ENCODE measurements around the gene ATXN3L.

ATXN3L gene

DNA sequence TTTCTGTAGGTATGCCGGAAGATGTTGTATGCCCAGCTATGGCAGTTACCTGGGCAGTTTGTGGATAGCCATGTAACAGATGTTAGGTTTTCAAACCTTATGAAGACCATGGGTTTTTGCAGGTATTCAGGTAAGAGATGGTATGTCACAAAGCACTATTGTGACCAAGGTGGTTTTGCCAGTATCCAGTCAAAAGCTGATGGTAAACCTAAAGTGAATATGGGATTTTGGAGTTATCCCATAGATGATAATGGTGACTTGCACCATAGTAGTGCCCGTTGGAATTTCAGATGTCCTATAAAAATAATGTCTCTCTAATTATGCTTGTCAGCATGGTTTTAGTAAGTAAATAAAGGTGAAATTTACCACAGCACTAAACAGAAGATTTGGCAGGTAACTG is at the start of gene ATXN3L:
Gene ATXN3L (minus strand): TSS at position 101 of the 400 bp plus-strand sequence. CDS start 119 bp downstream, outside the sequence.
- H3K4me1 ChIP-seq: no peaks in the 10 kb centered on the region
- H3K9me3 ChIP-seq (ENCODE audit: control insufficient read depth, low read length): no peaks in the 10 kb centered on the region
- H3K27ac ChIP-seq: no peak within 1 kb of the TSS
- H3K79me2 ChIP-seq: no peaks in the 10 kb centered on the region
- H3K4me3 ChIP-seq (ENCODE audit: low read depth, low read length): no peak within 1 kb of the TSS
- no peak within 1 kb of the TSS for H3K4me2 ChIP-seq (ENCODE audit: low read length)
- no peaks in the 10 kb centered on the region for H3K36me3 ChIP-seq (ENCODE audit: control insufficient read depth, insufficient read depth, low read length)
- H2AFZ ChIP-seq: no peak within 1 kb of the TSS
- H3K27me3 ChIP-seq (ENCODE audit: control insufficient read depth, insufficient read depth, low read length): no peaks in the 10 kb centered on the region
- no peak within 1 kb of the TSS for H3K9ac ChIP-seq
- TF ChIP-seq, protein P1, sequence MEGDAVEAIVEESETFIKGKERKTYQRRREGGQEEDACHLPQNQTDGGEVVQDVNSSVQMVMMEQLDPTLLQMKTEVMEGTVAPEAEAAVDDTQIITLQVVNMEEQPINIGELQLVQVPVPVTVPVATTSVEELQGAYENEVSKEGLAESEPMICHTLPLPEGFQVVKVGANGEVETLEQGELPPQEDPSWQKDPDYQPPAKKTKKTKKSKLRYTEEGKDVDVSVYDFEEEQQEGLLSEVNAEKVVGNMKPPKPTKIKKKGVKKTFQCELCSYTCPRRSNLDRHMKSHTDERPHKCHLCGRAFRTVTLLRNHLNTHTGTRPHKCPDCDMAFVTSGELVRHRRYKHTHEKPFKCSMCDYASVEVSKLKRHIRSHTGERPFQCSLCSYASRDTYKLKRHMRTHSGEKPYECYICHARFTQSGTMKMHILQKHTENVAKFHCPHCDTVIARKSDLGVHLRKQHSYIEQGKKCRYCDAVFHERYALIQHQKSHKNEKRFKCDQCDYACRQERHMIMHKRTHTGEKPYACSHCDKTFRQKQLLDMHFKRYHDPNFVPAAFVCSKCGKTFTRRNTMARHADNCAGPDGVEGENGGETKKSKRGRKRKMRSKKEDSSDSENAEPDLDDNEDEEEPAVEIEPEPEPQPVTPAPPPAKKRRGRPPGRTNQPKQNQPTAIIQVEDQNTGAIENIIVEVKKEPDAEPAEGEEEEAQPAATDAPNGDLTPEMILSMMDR (IDR thresholded peaks at IDR 0.05): no peak

DNA sequence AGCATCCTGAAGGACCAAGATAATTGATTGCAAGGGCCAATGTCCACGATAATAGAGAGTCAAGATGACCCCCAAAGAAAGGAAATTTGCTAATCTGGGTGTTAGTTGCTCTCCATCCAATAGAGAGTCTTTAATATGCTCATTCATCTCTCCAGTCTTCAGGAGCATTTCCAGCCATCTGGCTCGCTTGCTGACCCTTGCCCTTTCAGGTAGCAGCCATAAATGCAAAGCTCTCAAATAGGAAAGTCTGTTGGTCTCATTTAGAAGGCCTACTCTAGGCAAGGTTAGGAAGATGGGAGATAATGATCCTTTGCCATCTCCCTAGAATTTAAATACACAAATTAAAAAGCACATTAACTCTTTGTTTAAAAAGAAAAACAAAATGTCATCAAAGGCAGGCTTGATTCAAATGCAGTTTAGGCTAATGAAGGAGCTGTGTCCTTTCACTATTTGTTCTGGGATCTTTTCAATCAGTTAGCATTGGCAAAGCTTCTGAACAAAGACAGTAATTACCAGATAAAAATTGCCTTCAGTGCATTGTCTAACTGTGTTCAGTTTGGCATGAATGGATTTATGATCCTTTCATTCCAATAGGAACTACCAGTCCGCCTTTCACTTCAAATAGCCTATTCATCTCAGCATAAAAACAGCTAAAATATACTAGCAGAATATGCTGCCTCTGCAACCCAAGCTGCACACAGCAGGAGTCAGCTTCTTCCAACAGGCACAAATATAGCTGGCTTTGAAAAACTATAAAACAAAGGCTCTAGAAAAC is 49.6 kb upstream of the ATXN3L start:
- H3K4me1 ChIP-seq: no peaks in the 10 kb centered on the region
- TF ChIP-seq, protein P1 (IDR thresholded peaks at IDR 0.05): no peak
- H3K9me3 ChIP-seq (ENCODE audit: control insufficient read depth, low read length): no peaks in the 10 kb centered on the region
- no peaks in the 10 kb centered on the region for H3K27me3 ChIP-seq (ENCODE audit: control insufficient read depth, insufficient read depth, low read length)
- H2AFZ ChIP-seq: no peak overlapping the region
- no peak overlapping the region for H3K4me3 ChIP-seq (ENCODE audit: low read depth, low read length)
- H3K79me2 ChIP-seq: no peaks in the 10 kb centered on the region
- no peak overlapping the region for H3K9ac ChIP-seq
- no peaks in the 10 kb centered on the region for H3K36me3 ChIP-seq (ENCODE audit: control insufficient read depth, insufficient read depth, low read length)
- no peak overlapping the region for H3K27ac ChIP-seq
- no peak overlapping the region for H3K4me2 ChIP-seq (ENCODE audit: low read length)

DNA sequence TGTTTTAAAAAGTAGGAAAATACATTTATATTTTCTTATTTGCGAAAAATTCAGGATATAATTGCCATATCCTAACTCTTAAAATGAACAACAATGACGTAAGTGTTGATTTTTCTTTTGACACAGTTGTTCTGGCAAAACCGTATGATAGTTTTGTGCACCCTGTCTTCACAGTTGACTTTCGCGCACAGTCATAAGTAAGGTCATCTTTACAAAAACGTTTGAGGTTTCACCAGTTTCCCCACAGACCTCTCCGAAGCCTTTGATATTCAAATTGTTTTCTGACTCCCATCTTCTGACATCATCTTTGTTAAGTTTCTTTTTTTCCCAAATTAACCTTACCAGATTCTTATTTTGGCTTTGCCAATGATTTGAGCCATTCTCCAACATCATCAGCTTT is 48.1 kb upstream of the ATXN3L start:
- H3K9me3 ChIP-seq (ENCODE audit: control insufficient read depth, low read length): no peaks in the 10 kb centered on the region
- H3K9ac ChIP-seq: no peak overlapping the region
- H3K27ac ChIP-seq: no peak overlapping the region
- H3K36me3 ChIP-seq (ENCODE audit: control insufficient read depth, insufficient read depth, low read length): no peaks in the 10 kb centered on the region
- no peak overlapping the region for H3K4me2 ChIP-seq (ENCODE audit: low read length)
- TF ChIP-seq, protein P1 (IDR thresholded peaks at IDR 0.05): no peak
- H2AFZ ChIP-seq: no peak overlapping the region
- no peaks in the 10 kb centered on the region for H3K27me3 ChIP-seq (ENCODE audit: control insufficient read depth, insufficient read depth, low read length)
- no peak overlapping the region for H3K4me3 ChIP-seq (ENCODE audit: low read depth, low read length)
- H3K4me1 ChIP-seq: no peaks in the 10 kb centered on the region
- no peaks in the 10 kb centered on the region for H3K79me2 ChIP-seq

DNA sequence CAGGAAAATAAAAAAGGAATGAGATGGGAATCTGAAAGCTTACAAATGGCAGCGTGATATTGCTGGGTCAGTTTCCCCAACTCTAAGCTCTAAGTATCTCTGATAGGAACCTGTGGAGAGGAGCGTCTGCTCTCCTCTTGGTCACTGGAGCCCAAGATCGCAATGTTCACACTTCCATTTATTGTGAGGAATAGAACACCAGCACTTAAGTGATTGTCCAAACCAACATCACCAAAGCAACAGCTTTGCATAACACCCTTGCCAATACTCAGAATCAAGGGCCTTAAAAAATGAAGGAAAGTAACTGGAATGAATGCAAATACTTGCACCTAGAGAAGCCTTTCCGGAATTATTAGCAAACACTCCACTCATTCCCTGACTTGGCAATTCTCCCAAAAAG is 46.8 kb upstream of the ATXN3L start:
- no peak overlapping the region for H3K27ac ChIP-seq
- H3K4me1 ChIP-seq: no peaks in the 10 kb centered on the region
- no peaks in the 10 kb centered on the region for H3K27me3 ChIP-seq (ENCODE audit: control insufficient read depth, insufficient read depth, low read length)
- no peak overlapping the region for H3K4me3 ChIP-seq (ENCODE audit: low read depth, low read length)
- no peak overlapping the region for H3K4me2 ChIP-seq (ENCODE audit: low read length)
- TF ChIP-seq, protein P1 (IDR thresholded peaks at IDR 0.05): no peak
- no peak overlapping the region for H2AFZ ChIP-seq
- no peaks in the 10 kb centered on the region for H3K9me3 ChIP-seq (ENCODE audit: control insufficient read depth, low read length)
- no peaks in the 10 kb centered on the region for H3K79me2 ChIP-seq
- H3K36me3 ChIP-seq (ENCODE audit: control insufficient read depth, insufficient read depth, low read length): no peaks in the 10 kb centered on the region
- H3K9ac ChIP-seq: no peak overlapping the region

DNA sequence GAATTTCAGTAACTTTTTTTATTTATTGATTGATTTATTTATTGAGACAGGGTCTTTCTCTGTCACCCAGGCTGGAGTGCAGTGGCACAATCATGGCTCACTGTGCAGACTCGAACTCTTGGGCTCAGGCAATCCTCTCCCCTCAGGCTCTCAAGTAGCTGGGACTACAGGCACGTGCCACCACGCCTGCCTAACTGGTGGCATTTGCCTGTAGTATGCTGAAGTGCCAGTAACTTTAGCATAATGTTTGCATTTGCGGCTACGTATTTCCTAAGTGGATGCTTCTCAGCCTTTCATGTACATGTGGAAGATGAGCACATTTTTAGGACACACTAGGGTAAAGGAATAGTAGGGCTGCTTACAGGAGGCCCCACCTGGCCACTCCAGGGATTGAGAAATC is 45.3 kb upstream of the ATXN3L start:
- Histone ChIP-seq H3K4me1 (no peaks in the 10 kb centered on the region), H3K27me3 (ENCODE audit: control insufficient read depth, insufficient read depth, low read length) (no peaks in the 10 kb centered on the region), H3K4me3 (ENCODE audit: low read depth, low read length) (no peak overlapping the region), H3K9ac (no peak overlapping the region), H3K9me3 (ENCODE audit: control insufficient read depth, low read length) (no peaks in the 10 kb centered on the region), H3K36me3 (ENCODE audit: control insufficient read depth, insufficient read depth, low read length) (no peaks in the 10 kb centered on the region), H3K27ac (no peak overlapping the region), H3K79me2 (no peaks in the 10 kb centered on the region), H2AFZ (no peak overlapping the region), H3K4me2 (ENCODE audit: low read length) (no peak overlapping the region)
- TF ChIP-seq, protein P1 (IDR thresholded peaks at IDR 0.05): no peak
